ENCODE results near the gene ZNF580. TPM values are rescaled to one million over a fixed set of nuclear protein-coding genes. Genes with fewer than 3 reads are reported as not detected.

The ZNF580 gene
- total and polyA plus RNA-seq, 9 of the 15 experiments (the other 6 are each of a cell fraction or from before 2014, with no cell fraction given) = 2.3 to 47.4 (median 6.0) TPM

GRCh38 chr19:55672418-55672817 is 31.6 kb downstream of the ZNF580 start (continued):
- TF ChIP-seq XRCC3 (IDR thresholded peaks at IDR 0.05) (no peak), NR2F6 (CRISPR knock-in tag; IDR thresholded peaks at IDR 0.05) (no peak), ZNF263 (CRISPR knock-in tag; IDR thresholded peaks at IDR 0.05; ENCODE audit: borderline replicate concordance) (peak; percentile 88), POLR2AphosphoS5 (IDR thresholded peaks at IDR 0.05; ENCODE audit: control insufficient read depth, insufficient read depth, low read depth, low read length) (0 out of 2 replicates have a peak, but pooled peaks have one; percentile 18), ZNF592 (IDR thresholded peaks at IDR 0.05) (peak; percentile 19; the same call in 1 of the 2 replicates), TAL1 (IDR thresholded peaks at IDR 0.05) (peak; percentile 64), JUND (IDR thresholded peaks at IDR 0.05; ENCODE audit: borderline replicate concordance, low read depth, low read length) (peak; percentile 15; the same call in 1 of the 2 replicates), JUND (tag; IDR thresholded peaks at IDR 0.05; ENCODE audit: borderline replicate concordance, low read depth, low read length) (no peak), CREB1 (IDR thresholded peaks at IDR 0.05) (0 out of 2 replicates have a peak, but pooled peaks have one; percentile 10), CREB1 (CRISPR knock-in tag; IDR thresholded peaks at IDR 0.05) (no peak), CBFA2T3 (IDR thresholded peaks at IDR 0.05) (peak; percentile 83), ETV1 (tag; conservative IDR thresholded peaks at IDR 0.05; ENCODE audit: low read depth) (peak; percentile 56; the same call in 1 of the 2 replicates), SMARCE1 (IDR thresholded peaks at IDR 0.05) (peak; percentile 63; the same call in 1 of the 2 replicates), RBM34 (IDR thresholded peaks at IDR 0.05; ENCODE audit: borderline replicate concordance, insufficient read depth, low read length) (no peak), SOX6 (IDR thresholded peaks at IDR 0.05) (peak; percentile 52; the same call in 1 of the 2 replicates), NFXL1 (CRISPR knock-in tag; IDR thresholded peaks at IDR 0.05) (no peak), TCF3 (CRISPR knock-in tag; IDR thresholded peaks at IDR 0.05) (peak; percentile 81), CTBP1 (IDR thresholded peaks at IDR 0.05; ENCODE audit: borderline replicate concordance) (0 out of 2 replicates have a peak, but pooled peaks have one; percentile 33), CBFA2T2 (conservative IDR thresholded peaks at IDR 0.05) (peak; percentile 60), VEZF1 (CRISPR knock-in tag; IDR thresholded peaks at IDR 0.05) (peak; percentile 90), NCOR1 (IDR thresholded peaks at IDR 0.05) (peak; percentile 72), TEAD4 (IDR thresholded peaks at IDR 0.05; ENCODE audit: low read length) (peak; percentile 68), TEAD4 (CRISPR knock-in tag; IDR thresholded peaks at IDR 0.05; ENCODE audit: borderline replicate concordance) (no peak)
- TF ChIP-seq, protein P1, sequence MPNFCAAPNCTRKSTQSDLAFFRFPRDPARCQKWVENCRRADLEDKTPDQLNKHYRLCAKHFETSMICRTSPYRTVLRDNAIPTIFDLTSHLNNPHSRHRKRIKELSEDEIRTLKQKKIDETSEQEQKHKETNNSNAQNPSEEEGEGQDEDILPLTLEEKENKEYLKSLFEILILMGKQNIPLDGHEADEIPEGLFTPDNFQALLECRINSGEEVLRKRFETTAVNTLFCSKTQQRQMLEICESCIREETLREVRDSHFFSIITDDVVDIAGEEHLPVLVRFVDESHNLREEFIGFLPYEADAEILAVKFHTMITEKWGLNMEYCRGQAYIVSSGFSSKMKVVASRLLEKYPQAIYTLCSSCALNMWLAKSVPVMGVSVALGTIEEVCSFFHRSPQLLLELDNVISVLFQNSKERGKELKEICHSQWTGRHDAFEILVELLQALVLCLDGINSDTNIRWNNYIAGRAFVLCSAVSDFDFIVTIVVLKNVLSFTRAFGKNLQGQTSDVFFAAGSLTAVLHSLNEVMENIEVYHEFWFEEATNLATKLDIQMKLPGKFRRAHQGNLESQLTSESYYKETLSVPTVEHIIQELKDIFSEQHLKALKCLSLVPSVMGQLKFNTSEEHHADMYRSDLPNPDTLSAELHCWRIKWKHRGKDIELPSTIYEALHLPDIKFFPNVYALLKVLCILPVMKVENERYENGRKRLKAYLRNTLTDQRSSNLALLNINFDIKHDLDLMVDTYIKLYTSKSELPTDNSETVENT (CRISPR knock-in tag; IDR thresholded peaks at IDR 0.05) = no peak
